ENCODE data around the gene GNA14. TPM values are rescaled to one million over a fixed set of nuclear protein-coding genes. Genes with fewer than 3 reads are reported as not detected.

GNA14 gene
- total and polyA plus RNA-seq, 7 donors = 5.0 to 29.2 (median 7.8) TPM

DNA sequence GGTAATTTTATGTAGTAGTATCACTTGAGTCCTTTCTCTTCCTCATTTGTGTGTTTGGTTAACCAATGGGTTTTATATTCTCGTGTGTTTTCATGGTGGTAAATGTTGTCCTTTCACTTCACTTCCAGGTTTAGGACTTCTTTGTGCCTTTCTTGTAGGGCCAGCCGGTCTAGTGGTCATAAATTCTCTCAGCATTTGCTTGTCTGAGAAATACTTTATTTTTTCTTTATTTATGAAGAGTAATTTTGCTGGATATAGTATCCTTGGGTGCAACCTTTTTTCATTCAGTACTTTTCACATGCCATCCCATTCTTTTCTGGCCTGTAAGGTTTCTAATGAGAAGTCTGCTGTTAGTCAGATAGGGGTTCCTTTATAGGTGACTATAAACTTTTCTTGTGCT lies 107.1 kb downstream of the GNA14 start:
- Histone ChIP-seq H3K9me3 (peaks cover 0 to 7% (median 2%) of the 10 kb centered on the region in 4 donors), H3K36me3 (no peaks in the 10 kb centered on the region), H3K4me3 (no peak overlapping the region), H3K27ac (no peak overlapping the region), H3K4me1 (no peaks in the 10 kb centered on the region), H3K27me3 (no peaks in the 10 kb centered on the region)
- DNase-seq = no peak
- 86% methylated on average over 2 of the region's 2 CpGs for WGBS, 2 donors
- intact Hi-C loops (cut with DNase I) = no loop called here
- TF ChIP-seq EP300 (IDR thresholded peaks at IDR 0.05) (no peak), POLR2A (IDR thresholded peaks at IDR 0.05) (no peak), POLR2AphosphoS5 (IDR thresholded peaks at IDR 0.05) (no peak)
- TF ChIP-seq, protein P1, sequence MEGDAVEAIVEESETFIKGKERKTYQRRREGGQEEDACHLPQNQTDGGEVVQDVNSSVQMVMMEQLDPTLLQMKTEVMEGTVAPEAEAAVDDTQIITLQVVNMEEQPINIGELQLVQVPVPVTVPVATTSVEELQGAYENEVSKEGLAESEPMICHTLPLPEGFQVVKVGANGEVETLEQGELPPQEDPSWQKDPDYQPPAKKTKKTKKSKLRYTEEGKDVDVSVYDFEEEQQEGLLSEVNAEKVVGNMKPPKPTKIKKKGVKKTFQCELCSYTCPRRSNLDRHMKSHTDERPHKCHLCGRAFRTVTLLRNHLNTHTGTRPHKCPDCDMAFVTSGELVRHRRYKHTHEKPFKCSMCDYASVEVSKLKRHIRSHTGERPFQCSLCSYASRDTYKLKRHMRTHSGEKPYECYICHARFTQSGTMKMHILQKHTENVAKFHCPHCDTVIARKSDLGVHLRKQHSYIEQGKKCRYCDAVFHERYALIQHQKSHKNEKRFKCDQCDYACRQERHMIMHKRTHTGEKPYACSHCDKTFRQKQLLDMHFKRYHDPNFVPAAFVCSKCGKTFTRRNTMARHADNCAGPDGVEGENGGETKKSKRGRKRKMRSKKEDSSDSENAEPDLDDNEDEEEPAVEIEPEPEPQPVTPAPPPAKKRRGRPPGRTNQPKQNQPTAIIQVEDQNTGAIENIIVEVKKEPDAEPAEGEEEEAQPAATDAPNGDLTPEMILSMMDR (IDR thresholded peaks at IDR 0.05) = no peak

GRCh38 chr9:77534376-77535057 lies 113.6 kb downstream of the GNA14 start:
- TF ChIP-seq, protein P1 (IDR thresholded peaks at IDR 0.05) = no peak
- no peak for TF ChIP-seq EP300 (IDR thresholded peaks at IDR 0.05)
- TF ChIP-seq POLR2A (IDR thresholded peaks at IDR 0.05) = no peak
- TF ChIP-seq POLR2AphosphoS5 (IDR thresholded peaks at IDR 0.05) = no peak
- no peak for DNase-seq
- Histone ChIP-seq H3K9me3 (no peaks in the 10 kb centered on the region), H3K27me3 (no peaks in the 10 kb centered on the region), H3K27ac (no peak overlapping the region), H3K36me3 (no peaks in the 10 kb centered on the region), H3K4me3 (no peak overlapping the region), H3K4me1 (peaks cover 0 to 5% (median 0%) of the 10 kb centered on the region in 4 donors)
- WGBS, 2 donors = 56 to 77% methylated on average over 7 of the region's 7 CpGs
- intact Hi-C loops (cut with DNase I) = no loop called here

GRCh38 chr9:77533671-77534070 lies 114.5 kb downstream of the GNA14 start:
- TF ChIP-seq EP300 (IDR thresholded peaks at IDR 0.05) (no peak), POLR2A (IDR thresholded peaks at IDR 0.05) (no peak), POLR2AphosphoS5 (IDR thresholded peaks at IDR 0.05) (no peak)
- TF ChIP-seq, protein P1 (IDR thresholded peaks at IDR 0.05) = no peak
- no peak overlapping the region for H3K27ac ChIP-seq
- WGBS, 2 donors = 27 to 70% methylated on average over 3 of the region's 3 CpGs
- no peaks in the 10 kb centered on the region for H3K27me3 ChIP-seq
- H3K9me3 ChIP-seq = no peaks in the 10 kb centered on the region
- peaks cover 0 to under 1% (median 0%) of the 10 kb centered on the region in 4 donors for H3K36me3 ChIP-seq
- DNase-seq = no peak
- H3K4me1 ChIP-seq = peaks cover 0 to 5% (median 0%) of the 10 kb centered on the region in 4 donors
- no peak overlapping the region for H3K4me3 ChIP-seq
- intact Hi-C loops (cut with DNase I) = no loop called here

DNA sequence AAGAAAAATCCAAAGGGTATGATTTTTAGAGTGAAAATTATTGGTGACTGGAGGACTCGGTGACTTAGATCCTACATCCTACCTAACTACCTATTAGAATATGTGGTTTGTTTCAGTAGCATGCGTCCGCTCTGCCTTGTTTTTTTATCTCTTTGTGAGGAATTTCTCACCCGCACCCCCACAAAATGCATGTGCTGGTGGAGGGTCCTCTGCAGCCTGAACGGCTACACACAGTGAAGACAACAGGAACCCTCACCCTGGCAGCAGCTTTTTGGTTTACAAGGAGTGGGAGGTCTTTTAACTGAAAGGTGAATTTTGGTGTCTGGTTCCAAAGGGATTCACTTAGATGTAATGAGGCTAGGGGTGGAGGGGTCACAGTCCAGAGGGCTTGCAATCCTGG lies 115.5 kb downstream of the GNA14 start:
- no peak for DNase-seq
- intact Hi-C loops (cut with DNase I) = no loop called here
- 93 to 96% methylated on average over 5 of the region's 5 CpGs for WGBS, 2 donors
- H3K36me3 ChIP-seq = peaks cover 0 to 5% (median 0%) of the 10 kb centered on the region in 4 donors
- no peaks in the 10 kb centered on the region for H3K27me3 ChIP-seq
- no peaks in the 10 kb centered on the region for H3K9me3 ChIP-seq
- peaks cover 0 to 5% (median 0%) of the 10 kb centered on the region in 4 donors for H3K4me1 ChIP-seq
- no peak overlapping the region for H3K27ac ChIP-seq
- H3K4me3 ChIP-seq = no peak overlapping the region
- no peak for TF ChIP-seq POLR2A (IDR thresholded peaks at IDR 0.05)
- no peak for TF ChIP-seq EP300 (IDR thresholded peaks at IDR 0.05)
- TF ChIP-seq, protein P1 (IDR thresholded peaks at IDR 0.05) = no peak
- TF ChIP-seq POLR2AphosphoS5 (IDR thresholded peaks at IDR 0.05) = no peak
